ENCODE measurements around the gene MAPK9.

MAPK9 gene

GRCh38 chr5:180291943-180292831 is at the start of gene MAPK9:
TSS of gene MAPK9 (minus strand) at chr5:180292083. CDS start at chr5:180280561, 11,522 bp downstream.
- peak; percentile 76 for DNase-seq (ENCODE audit: low spot score)

GRCh38 chr5:180341595-180341994 is 49.7 kb upstream of the MAPK9 start:
- DNase-seq (ENCODE audit: low spot score): no peak

GRCh38 chr5:180340856-180341255 is 49.0 kb upstream of the MAPK9 start:
- no peak for DNase-seq (ENCODE audit: low spot score)

GRCh38 chr5:180339583-180340183 is 47.8 kb upstream of the MAPK9 start:
- DNase-seq (ENCODE audit: low spot score): no peak

GRCh38 chr5:180338001-180338707 is 46.3 kb upstream of the MAPK9 start:
- DNase-seq (ENCODE audit: low spot score): no peak

- no peak for DNase-seq (ENCODE audit: low spot score)
These were observed 44.5 kb upstream of the MAPK9 start for GRCh38 chr5:180336234-180337020.

- DNase-seq (ENCODE audit: low spot score): no peak
These were observed 43.8 kb upstream of the MAPK9 start for GRCh38 chr5:180335614-180336233.

- DNase-seq (ENCODE audit: low spot score): no peak
These were observed 43.1 kb upstream of the MAPK9 start for GRCh38 chr5:180334751-180335613.

- DNase-seq (ENCODE audit: low spot score): no peak
These were observed 42.3 kb upstream of the MAPK9 start for GRCh38 chr5:180334176-180334575.

GRCh38 chr5:180333661-180334060 is 41.8 kb upstream of the MAPK9 start:
- peak; percentile 68 for DNase-seq (ENCODE audit: low spot score)

GRCh38 chr5:180332861-180333260 is 41.0 kb upstream of the MAPK9 start:
- DNase-seq (ENCODE audit: low spot score): no peak

- DNase-seq (ENCODE audit: low spot score): peak; percentile 87
These were observed 40.2 kb upstream of the MAPK9 start for GRCh38 chr5:180332051-180332517.

GRCh38 chr5:180331647-180331950 is 39.7 kb upstream of the MAPK9 start:
- no peak for DNase-seq (ENCODE audit: low spot score)

- peak; percentile 99 for DNase-seq (ENCODE audit: low spot score)
These were observed 39.1 kb upstream of the MAPK9 start for GRCh38 chr5:180330810-180331646.

GRCh38 chr5:180330270-180330648 is 38.4 kb upstream of the MAPK9 start:
- peak; percentile 62 for DNase-seq (ENCODE audit: low spot score)

- peak; percentile 69 for DNase-seq (ENCODE audit: low spot score)
These were observed 37.9 kb upstream of the MAPK9 start for GRCh38 chr5:180329606-180330269.

- DNase-seq (ENCODE audit: low spot score): peak; percentile 69
These were observed 37.2 kb upstream of the MAPK9 start for GRCh38 chr5:180329138-180329435.

GRCh38 chr5:180328296-180329137 is 36.6 kb upstream of the MAPK9 start:
- DNase-seq (ENCODE audit: low spot score): peak; percentile 98
